ENCODE results near the gene TSSC4. TPM values are rescaled to one million over a fixed set of nuclear protein-coding genes. Genes with fewer than 3 reads are reported as not detected.

The TSSC4 gene
- total RNA-seq, 1 donor from 2014 or later: 40.0 TPM

DNA sequence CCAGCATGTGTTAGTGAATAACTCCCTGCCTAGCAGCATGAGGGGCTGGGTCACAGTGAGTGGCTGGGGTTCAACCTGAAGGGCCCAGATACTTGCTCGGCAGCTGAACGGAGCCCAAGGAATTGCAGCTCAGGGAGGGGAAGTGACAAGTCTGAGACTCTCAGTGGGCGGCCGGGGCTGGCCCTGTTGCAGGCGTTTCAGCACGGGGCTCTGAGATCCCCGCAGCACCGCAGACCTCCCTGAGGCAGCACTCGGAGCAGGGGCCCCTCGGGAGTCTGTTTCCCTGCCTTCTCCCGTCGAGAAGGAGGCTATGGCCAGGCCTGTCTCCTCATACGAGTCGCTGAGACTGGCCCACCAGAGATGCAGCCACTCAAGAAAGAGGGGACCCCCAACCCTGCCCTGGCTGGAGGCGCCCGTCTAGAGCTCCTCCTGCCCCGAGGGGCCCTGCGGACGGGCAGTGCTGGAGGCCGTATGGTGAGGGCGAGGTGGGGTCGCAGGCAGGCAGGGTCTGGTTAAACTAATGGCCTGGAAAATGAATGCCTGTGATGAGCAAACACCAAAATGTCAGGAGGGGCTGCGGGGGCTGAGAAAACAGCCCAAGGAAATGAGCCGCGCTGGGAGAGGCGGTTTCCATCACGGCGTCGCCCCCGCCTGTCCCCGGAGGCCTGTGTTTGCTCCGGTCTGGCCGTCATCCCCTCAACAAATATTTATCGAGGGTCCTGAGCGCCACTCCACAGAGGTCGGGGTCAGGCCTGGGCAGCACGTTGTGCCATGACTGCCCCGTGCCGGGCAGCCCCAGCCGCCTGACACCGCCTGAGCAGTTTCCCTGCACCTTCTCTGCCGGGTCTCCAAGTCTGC is 9.3 kb downstream of the TSSC4 start:
- TF ChIP-seq, protein P1, sequence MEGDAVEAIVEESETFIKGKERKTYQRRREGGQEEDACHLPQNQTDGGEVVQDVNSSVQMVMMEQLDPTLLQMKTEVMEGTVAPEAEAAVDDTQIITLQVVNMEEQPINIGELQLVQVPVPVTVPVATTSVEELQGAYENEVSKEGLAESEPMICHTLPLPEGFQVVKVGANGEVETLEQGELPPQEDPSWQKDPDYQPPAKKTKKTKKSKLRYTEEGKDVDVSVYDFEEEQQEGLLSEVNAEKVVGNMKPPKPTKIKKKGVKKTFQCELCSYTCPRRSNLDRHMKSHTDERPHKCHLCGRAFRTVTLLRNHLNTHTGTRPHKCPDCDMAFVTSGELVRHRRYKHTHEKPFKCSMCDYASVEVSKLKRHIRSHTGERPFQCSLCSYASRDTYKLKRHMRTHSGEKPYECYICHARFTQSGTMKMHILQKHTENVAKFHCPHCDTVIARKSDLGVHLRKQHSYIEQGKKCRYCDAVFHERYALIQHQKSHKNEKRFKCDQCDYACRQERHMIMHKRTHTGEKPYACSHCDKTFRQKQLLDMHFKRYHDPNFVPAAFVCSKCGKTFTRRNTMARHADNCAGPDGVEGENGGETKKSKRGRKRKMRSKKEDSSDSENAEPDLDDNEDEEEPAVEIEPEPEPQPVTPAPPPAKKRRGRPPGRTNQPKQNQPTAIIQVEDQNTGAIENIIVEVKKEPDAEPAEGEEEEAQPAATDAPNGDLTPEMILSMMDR (conservative IDR thresholded peaks at IDR 0.05; ENCODE audit: low read depth, low read length): no peak
- no peak overlapping the region for H3K4me3 ChIP-seq (ENCODE audit: low read depth, low read length)
- DNase-seq (ENCODE audit: low read depth): no peak

DNA sequence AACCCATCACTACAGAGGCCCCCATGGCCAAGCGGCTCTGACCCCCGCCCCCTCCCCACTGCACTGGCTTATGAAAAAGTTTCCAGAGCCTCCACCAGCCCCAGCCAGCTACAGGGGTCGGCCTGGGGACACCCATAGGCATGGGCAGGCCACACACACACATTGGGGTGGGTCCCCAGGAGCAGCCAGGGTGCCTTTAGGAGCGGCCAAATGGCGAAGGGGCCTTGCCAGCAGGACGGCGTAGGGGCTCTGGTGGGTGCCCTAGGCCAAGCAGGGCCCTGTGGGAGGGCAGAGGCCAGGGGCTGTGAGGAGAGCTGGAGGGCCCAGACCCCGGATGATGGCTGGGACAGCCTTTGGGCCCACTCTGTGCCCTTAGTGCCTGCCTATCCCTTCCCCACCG is 10.1 kb downstream of the TSSC4 start:
- TF ChIP-seq, protein P1 (conservative IDR thresholded peaks at IDR 0.05; ENCODE audit: low read depth, low read length): no peak
- no peak for DNase-seq (ENCODE audit: low read depth)
- no peak overlapping the region for H3K4me3 ChIP-seq (ENCODE audit: low read depth, low read length)

DNA sequence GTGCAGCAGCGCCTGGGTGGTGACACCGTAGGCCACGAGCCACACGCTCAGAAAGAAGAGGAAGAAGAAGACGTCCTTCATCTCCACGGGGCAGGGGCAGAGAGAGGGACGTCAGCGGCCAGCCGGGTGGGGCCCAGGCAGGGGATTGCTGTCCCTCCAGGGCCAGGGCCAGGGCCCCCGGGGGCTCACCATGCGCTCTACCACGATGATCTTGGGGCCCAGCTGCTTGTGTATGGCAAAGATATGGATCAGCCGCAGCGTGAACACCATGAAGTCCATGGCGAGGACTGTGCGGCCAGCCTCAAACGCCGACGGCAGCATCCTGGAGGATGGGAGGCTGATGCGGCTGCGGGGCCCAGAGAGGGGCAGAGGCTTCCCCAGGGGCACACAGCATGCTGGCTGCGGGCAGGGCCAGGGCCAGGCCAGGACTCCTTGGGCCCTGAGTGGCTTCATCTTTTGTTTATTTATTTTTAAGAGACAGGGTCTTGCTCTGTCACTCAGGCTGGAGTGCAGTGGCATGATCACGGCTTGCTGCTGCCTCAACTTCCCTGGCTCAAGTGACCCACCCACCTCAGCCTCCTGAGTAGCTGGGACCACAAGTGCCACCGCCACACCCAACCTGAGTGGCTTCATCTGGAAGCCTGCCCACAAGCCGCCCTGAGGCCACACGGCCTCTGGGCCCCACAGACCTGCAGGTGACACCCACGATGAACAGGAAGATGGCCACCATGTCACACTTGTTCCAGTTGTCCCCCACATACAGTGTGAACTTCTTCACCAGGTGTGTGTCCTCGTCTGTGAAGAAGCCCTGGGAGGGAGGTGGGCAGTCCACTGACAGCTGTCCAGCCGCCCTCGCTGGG is 11.1 kb downstream of the TSSC4 start:
- no peak for DNase-seq (ENCODE audit: low read depth)
- TF ChIP-seq, protein P1 (conservative IDR thresholded peaks at IDR 0.05; ENCODE audit: low read depth, low read length): no peak
- no peak overlapping the region for H3K4me3 ChIP-seq (ENCODE audit: low read depth, low read length)

DNA sequence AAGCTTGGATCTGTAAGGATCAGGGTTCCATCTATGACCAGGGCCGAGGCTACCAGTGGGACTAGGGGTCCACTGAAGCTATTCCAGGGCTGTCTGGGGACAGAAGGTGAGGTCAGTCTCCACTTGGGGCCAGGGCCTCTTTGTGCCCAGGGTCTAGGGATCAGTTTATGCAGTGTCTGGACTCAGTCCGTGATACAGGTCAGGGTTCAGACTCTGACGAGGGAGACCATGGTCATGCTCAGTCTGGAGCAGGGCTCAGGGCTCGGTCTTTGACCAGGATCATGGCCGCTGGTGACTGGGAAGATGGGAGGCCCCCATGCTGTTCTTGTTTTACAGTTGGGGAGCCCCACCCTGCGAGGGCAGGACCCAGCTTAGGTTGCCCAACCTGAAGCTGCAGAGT is 11.8 kb downstream of the TSSC4 start:
- no peak overlapping the region for H3K4me3 ChIP-seq (ENCODE audit: low read depth, low read length)
- TF ChIP-seq, protein P1 (conservative IDR thresholded peaks at IDR 0.05; ENCODE audit: low read depth, low read length): no peak
- DNase-seq (ENCODE audit: low read depth): no peak

DNA sequence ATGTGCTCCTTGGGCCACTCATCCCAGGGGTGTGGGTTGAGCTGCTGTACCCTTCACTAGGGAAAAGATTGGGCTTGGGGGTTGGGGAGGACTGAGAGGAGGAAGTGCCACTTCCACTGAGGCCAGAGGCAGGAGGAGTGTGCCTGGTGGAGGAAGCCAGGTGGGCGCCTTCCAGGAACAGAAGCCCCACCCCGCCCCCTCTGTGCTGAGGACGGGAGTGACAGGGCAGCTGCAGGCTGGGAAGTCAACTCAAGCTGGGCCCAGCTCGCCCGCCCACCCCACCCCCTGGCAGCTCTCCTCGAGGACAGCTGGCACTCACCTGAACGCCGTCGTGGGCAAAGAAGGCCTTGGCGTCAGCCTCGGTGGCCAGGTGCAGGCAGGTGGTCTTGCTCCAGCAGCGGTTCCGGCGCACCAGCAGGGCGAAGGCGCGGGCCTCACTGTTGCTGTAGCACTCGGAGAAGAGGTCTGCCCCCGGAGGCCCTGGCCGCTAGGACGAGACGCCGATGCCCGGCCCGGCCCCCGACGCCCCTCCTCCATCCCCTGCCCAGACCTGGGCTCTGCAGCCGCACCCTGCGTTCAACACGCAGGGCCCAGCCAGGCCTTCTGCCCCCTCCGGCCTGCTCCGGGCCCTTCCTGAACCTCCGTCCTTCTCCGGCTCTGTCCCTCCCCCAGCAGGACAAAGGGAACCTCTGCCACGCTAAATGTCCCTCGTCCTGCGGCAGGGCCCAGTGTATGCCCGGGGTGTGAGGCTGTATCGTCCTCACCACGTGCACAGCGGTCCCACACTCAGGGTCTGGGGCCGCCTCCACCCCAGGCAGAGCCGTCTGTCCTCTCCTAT is 13.4 kb downstream of the TSSC4 start:
- H3K4me3 ChIP-seq (ENCODE audit: low read depth, low read length): no peak overlapping the region
- no peak for DNase-seq (ENCODE audit: low read depth)

DNA sequence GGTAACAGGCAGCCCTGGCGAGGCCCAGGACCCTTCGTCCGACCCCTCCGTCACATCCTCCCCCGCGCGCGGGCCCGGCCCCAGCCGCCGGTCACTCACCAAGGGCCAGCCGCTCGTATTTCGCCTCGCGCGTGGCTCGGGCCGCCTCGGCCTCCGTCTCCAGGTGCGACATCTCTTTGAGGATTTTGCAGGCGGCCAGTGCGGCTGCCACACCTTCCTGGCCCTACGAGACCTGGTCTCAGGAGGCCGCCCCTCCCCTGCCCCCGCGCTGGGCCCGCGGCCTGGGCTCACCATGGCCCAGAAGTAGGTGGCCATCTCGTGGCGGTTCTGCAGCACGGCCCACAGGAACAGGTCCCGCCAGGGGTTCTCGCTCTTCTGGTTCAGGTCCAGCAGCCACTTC is 14.1 kb downstream of the TSSC4 start:
- TF ChIP-seq, protein P1 (conservative IDR thresholded peaks at IDR 0.05; ENCODE audit: low read depth, low read length): no peak
- no peak overlapping the region for H3K4me3 ChIP-seq (ENCODE audit: low read depth, low read length)
- no peak for DNase-seq (ENCODE audit: low read depth)

More for the DNA sequence above, 13.4 kb downstream of the TSSC4 start:
- TF ChIP-seq, protein P1 (conservative IDR thresholded peaks at IDR 0.05; ENCODE audit: low read depth, low read length): no peak

Measured in epithelial cell of proximal tubule (primary cell).